MCF 10A (cell line): ENCODE results near the gene SUGP1. TPM values are rescaled to one million over a fixed set of nuclear protein-coding genes. Genes with fewer than 3 reads are reported as not detected.

Experiments
- BruUV-seq: library from RNA; stranded (reverse); fragments of 400-500 nt; replicated peaks from 2 replicates; lab custom pipeline; 2021; lab: Mats Ljungman, UMichigan
- CTCF ChIA-PET: fragments of 300-600 bp; sonication (Branson Sonifier 250); formaldehyde crosslinking; extraction: SDS; loops from one replicate; lab custom pipeline; 2021; ENCODE audit warnings: antibody characterized with exemption, inconsistent platforms; lab: Yijun Ruan, JAX
- POLR2A ChIA-PET: fragments of 300-600, 350-650 bp; sonication (Branson Sonifier 250); formaldehyde crosslinking; extraction: SDS; loops from one replicate; lab custom pipeline; 2020; ENCODE audit warnings: antibody characterized with exemption, inconsistent platforms; lab: Yijun Ruan, JAX
- DNase-seq: peaks from one replicate; pipeline ENCODE4 v3.0.0-alpha.2; 2018; ENCODE audit not compliant: unreplicated experiment
- H3K27ac Mint-ChIP-seq: one replicate; pipeline ENCODE4 v1.8.0; 2022; ENCODE audit warnings: mild to moderate bottlenecking, low read depth, mixed read lengths; ENCODE audit not compliant: unreplicated experiment
- H3K27me3 Mint-ChIP-seq: one replicate; pipeline ENCODE4 v1.8.0; 2022; ENCODE audit warnings: mixed read lengths; ENCODE audit not compliant: insufficient read depth, unreplicated experiment
- H3K36me3 Mint-ChIP-seq: one replicate; pipeline ENCODE4 v1.8.0; 2022; ENCODE audit warnings: mild to moderate bottlenecking, moderate library complexity, mixed read lengths; ENCODE audit not compliant: insufficient read depth, unreplicated experiment
- H3K4me1 Mint-ChIP-seq: one replicate; pipeline ENCODE4 v1.8.0; 2022; ENCODE audit warnings: mixed read lengths; ENCODE audit not compliant: insufficient read depth, unreplicated experiment
- H3K4me3 Mint-ChIP-seq: one replicate; pipeline ENCODE4 v1.8.0; 2022; ENCODE audit warnings: mild to moderate bottlenecking, moderate library complexity, mixed read lengths; ENCODE audit not compliant: unreplicated experiment
- H3K9me3 Mint-ChIP-seq: one replicate; pipeline ENCODE4 v1.8.0; 2022; ENCODE audit warnings: mixed read lengths; ENCODE audit not compliant: unreplicated experiment
- CTCF ChIP-seq: fragments of 200-600 bp; IDR thresholded peaks from one replicate; pipeline ENCODE4 v1.8.0; 2022; ENCODE audit warnings: antibody characterized with exemption, mild to moderate bottlenecking; ENCODE audit not compliant: unreplicated experiment
- intact Hi-C: fragments of 100-400 bp; cut with micrococcal nuclease; formaldehyde crosslinking; loops from 2 replicates; pipeline ENCODE4 v1.14.1; 2022
- total RNA-seq: library from RNA; stranded (reverse); gene quantifications from 2 replicates; pipeline ENCODE4 v1.2.3, GENCODE V29; 2022

SUGP1 gene
- total RNA-seq, 1 experiment from 2014 or later: 51.1 TPM

GRCh38 chr19:19258589-19259338, 61.5 kb downstream of the SUGP1 start:
- ChIA-PET POLR2A (no interaction called here), CTCF (interaction anchor here (0.6 to 1.5 kb wide), 2 partner anchors 13 to 84 kb away, joined by 3 read pairs; no protein-coding TSS in a partner anchor)
- Mint-ChIP-seq H3K36me3 (no peaks in the 10 kb centered on the region), H3K4me1 (peaks cover 5% of the 10 kb centered on the region), H3K9me3 (no peaks in the 10 kb centered on the region), H3K4me3 (no peak overlapping the region), H3K27ac (no peak overlapping the region), H3K27me3 (peaks cover 52% of the 10 kb centered on the region)
- DNase-seq: no peak
- no TSS peak for BruUV-seq
- no peak for TF ChIP-seq CTCF
- intact Hi-C loops: no loop called here

- intact Hi-C loops: no loop called here
- no peak for DNase-seq
- peaks cover 5% of the 10 kb centered on the region for H3K4me1 Mint-ChIP-seq
- ChIA-PET CTCF (interaction anchor here (1.5 kb wide), 1 partner anchor 84 kb away, joined by 3 read pairs; no protein-coding TSS in a partner anchor), POLR2A (no interaction called here)
- H3K9me3 Mint-ChIP-seq: no peaks in the 10 kb centered on the region
- peaks cover 48% of the 10 kb centered on the region for H3K27me3 Mint-ChIP-seq
- no peaks in the 10 kb centered on the region for H3K36me3 Mint-ChIP-seq
- no TSS peak for BruUV-seq
- TF ChIP-seq CTCF: no peak
- H3K4me3 Mint-ChIP-seq: no peak overlapping the region
- H3K27ac Mint-ChIP-seq: no peak overlapping the region
Observed at GRCh38 chr19:19257836-19258588, 62.3 kb downstream of the SUGP1 start.

GRCh38 chr19:19257137-19257536, 63.2 kb downstream of the SUGP1 start:
- POLR2A ChIA-PET: no interaction called here
- Mint-ChIP-seq H3K27me3 (peaks cover 47% of the 10 kb centered on the region), H3K36me3 (no peaks in the 10 kb centered on the region), H3K9me3 (no peaks in the 10 kb centered on the region), H3K4me3 (no peak overlapping the region), H3K4me1 (peaks cover 5% of the 10 kb centered on the region), H3K27ac (no peak overlapping the region)
- no peak for TF ChIP-seq CTCF
- no peak for DNase-seq
- intact Hi-C loops: no loop called here
- CTCF ChIA-PET: no interaction called here
- no TSS peak for BruUV-seq
